CD14-positive monocyte (primary cell): ENCODE data around the gene UCHL1. TPM values are rescaled to one million over a fixed set of nuclear protein-coding genes. Genes with fewer than 3 reads are reported as not detected.

Experiments used
- DNase-seq, 3 donors: peaks; one replicate each; pipeline ENCODE4 v3.0.0-alpha.2; 2011 to 2022
- H2AFZ ChIP-seq: 2 replicates; pipeline ENCODE4 v1.6.0; 2012; ENCODE audit warnings: mild to moderate bottlenecking, low read depth, low read length, inconsistent platforms; ENCODE audit not compliant: insufficient read depth, poor library complexity, severe bottlenecking
- H3K27ac ChIP-seq, 2 donors: 1 replicate in 1 of 2; 2 replicates in 1 of 2; pipeline ENCODE4 v1.5.1; 2012 to 2013; ENCODE audit warnings: low read length in 2 of 2, control low read depth in 1 of 2, inconsistent platforms in 1 of 2, low read depth in 1 of 2, mild to moderate bottlenecking in 1 of 2
- H3K27me3 ChIP-seq, 2 donors: one replicate each; pipeline versions ENCODE4 v1.6.0 to v1.6.1; 2011 to 2013; ENCODE audit warnings: low read length in 2 of 2; ENCODE audit not compliant: control insufficient read depth in 2 of 2, insufficient read depth in 2 of 2
- H3K36me3 ChIP-seq, 2 donors: replicated peaks in 1 of 2; 1 replicate in 1 of 2; 2 replicates in 1 of 2; pipeline versions ENCODE4 v1.5.1 to v1.6.1; 2012 to 2013; ENCODE audit warnings: low read length in 2 of 2, control low read depth in 1 of 2, inconsistent platforms in 1 of 2, mild to moderate bottlenecking in 1 of 2; ENCODE audit not compliant: insufficient read depth in 2 of 2, control insufficient read depth in 1 of 2
- H3K4me1 ChIP-seq, 2 donors: 1 replicate in 1 of 2; 2 replicates in 1 of 2; pipeline versions ENCODE4 v1.5.1 to v1.6.1; 2012 to 2013; ENCODE audit warnings: low read length in 2 of 2, control low read depth in 1 of 2, inconsistent platforms in 1 of 2, mild to moderate bottlenecking in 1 of 2, moderate library complexity in 1 of 2; ENCODE audit not compliant: insufficient read depth in 2 of 2, control insufficient read depth in 1 of 2
- H3K4me2 ChIP-seq: replicated peaks from 2 replicates; pipeline ENCODE3; 2012; ENCODE audit warnings: low read length, moderate library complexity, mild to moderate bottlenecking; ENCODE audit not compliant: poor library complexity, severe bottlenecking; ENCODE audit errors: extremely low read depth
- H3K4me3 ChIP-seq, 3 experiments: fragments of 200-600 bp in 1 of 3; sonication (generic) in 1 of 3; replicated peaks in 1 of 3; 1 replicate in 2 of 3; 2 replicates in 1 of 3; pipeline ENCODE4 v1.5.1; 2011 to 2013; ENCODE audit warnings: low read length in 3 of 3, mild to moderate bottlenecking in 3 of 3, control low read depth in 2 of 3, low read depth in 2 of 3, inconsistent platforms in 1 of 3, moderate library complexity in 1 of 3
- H3K79me2 ChIP-seq: 2 replicates; pipeline ENCODE4 v1.6.0; 2012; ENCODE audit warnings: mild to moderate bottlenecking, control low read depth, inconsistent platforms, low read length, moderate library complexity; ENCODE audit not compliant: insufficient read depth
- H3K9ac ChIP-seq: 2 replicates; pipeline ENCODE4 v1.6.0; 2017; ENCODE audit warnings: low read length, mild to moderate bottlenecking; ENCODE audit not compliant: insufficient read depth, poor library complexity, severe bottlenecking
- H3K9me3 ChIP-seq, 2 donors: replicated peaks in 1 of 2; 1 replicate in 1 of 2; 2 replicates in 1 of 2; pipeline versions ENCODE4 v1.5.1 to v1.6.1; 2012 to 2013; ENCODE audit warnings: low read length in 2 of 2, control low read depth in 1 of 2; ENCODE audit not compliant: control insufficient read depth in 1 of 2, insufficient read depth in 1 of 2
- H4K20me1 ChIP-seq: 2 replicates; pipeline ENCODE4 v1.6.0; 2012; ENCODE audit warnings: mild to moderate bottlenecking, low read length, control low read depth, moderate library complexity; ENCODE audit not compliant: insufficient read depth
- H3K27ac Mint-ChIP-seq, 7 donors: one replicate each; pipeline ENCODE4 v1.8.0; 2020; ENCODE audit warnings: mild to moderate bottlenecking in 7 of 7, mixed read lengths in 7 of 7, moderate library complexity in 6 of 7, inconsistent platforms in 2 of 7
- H3K27me3 Mint-ChIP-seq, 3 donors: one replicate each; pipeline ENCODE4 v1.8.0; 2021 to 2022; ENCODE audit warnings: low read depth in 3 of 3, mild to moderate bottlenecking in 3 of 3, mixed read lengths in 3 of 3, moderate library complexity in 3 of 3, inconsistent platforms in 1 of 3
- H3K36me3 Mint-ChIP-seq, 2 donors: one replicate each; pipeline ENCODE4 v1.8.0; 2020; ENCODE audit warnings: mixed read lengths in 2 of 2, inconsistent platforms in 1 of 2, mild to moderate bottlenecking in 1 of 2
- H3K4me1 Mint-ChIP-seq: one replicate; pipeline ENCODE4 v1.8.0; 2020; ENCODE audit warnings: mild to moderate bottlenecking, mixed read lengths
- H3K4me3 Mint-ChIP-seq, 2 donors: one replicate each; pipeline ENCODE4 v1.8.0; 2020; ENCODE audit warnings: mild to moderate bottlenecking in 2 of 2, mixed read lengths in 2 of 2, moderate library complexity in 1 of 2
- H3K9me3 Mint-ChIP-seq, 7 donors: one replicate each; pipeline ENCODE4 v1.8.0; 2020 to 2022; ENCODE audit warnings: mixed read lengths in 7 of 7, mild to moderate bottlenecking in 6 of 7, moderate library complexity in 6 of 7, inconsistent platforms in 2 of 7
- WGBS: methylation state at CpG from one replicate; pipeline ENCODE4 v1.1.5; 2013; ENCODE audit warnings: missing lambda C conversion rate; ENCODE audit not compliant: insufficient coverage; 5-methylcytosine and 5-hydroxymethylcytosine counted together
- intact Hi-C, 2 donors: fragments of 100-400 bp; cut with micrococcal nuclease; formaldehyde crosslinking; loops; one replicate each; pipeline versions ENCODE4 v1.15.0 to v1.15.1; 2023
- polyA plus RNA-seq, 3 donors: library from polyadenylated mRNA; depleted of rRNA in 1 of 3; unstranded in 2 of 3; stranded (reverse) in 1 of 3; fragments of 300-500 nt in 2 of 3; fragments of >200 nt in 1 of 3; fragmentation: Illumina TruSeq in 2 of 3; gene quantifications; 1 replicate in 2 of 3; 2 replicates in 1 of 3; pipeline ENCODE4 v1.2.3, GENCODE V29; 2012 to 2021
- TF ChIP-seq, protein P1 (sequence below): fragments of 200-600 bp; IDR thresholded peaks from one replicate; pipeline ENCODE4 v1.8.0; 2022; ENCODE audit warnings: antibody characterized with exemption, mild to moderate bottlenecking

The UCHL1 gene
- polyA plus RNA-seq, 3 donors: not detected

DNA sequence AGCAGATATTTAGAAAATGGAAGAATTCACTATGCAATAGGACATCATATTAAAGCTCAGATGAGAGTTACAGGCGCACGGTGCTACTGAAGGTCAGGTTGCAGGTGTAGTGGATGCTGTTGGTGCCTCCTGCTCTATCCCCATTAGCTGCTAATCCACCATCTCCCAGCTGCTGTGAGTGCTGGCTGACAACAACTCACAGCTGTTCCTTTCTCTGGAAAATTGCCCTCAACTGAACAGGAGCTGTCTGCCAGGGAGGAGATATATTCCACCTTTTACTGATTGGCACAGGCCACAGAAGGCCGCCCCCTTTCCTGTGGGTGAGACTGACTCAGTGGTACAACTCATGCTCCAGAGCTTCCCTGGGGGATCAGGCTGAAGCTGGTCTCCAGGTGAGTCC is 48.7 kb downstream of the UCHL1 start:
- H3K4me3 ChIP-seq: no peak overlapping the region
- H3K9me3 ChIP-seq: peaks cover 0 to 5% of the 10 kb centered on the region in 2 donors
- H3K4me3 Mint-ChIP-seq: no peak overlapping the region
- H3K27me3 ChIP-seq: no peaks in the 10 kb centered on the region
- H2AFZ ChIP-seq: no peak overlapping the region
- WGBS: 100% methylated on average over 1 of the region's 3 CpGs
- no peak overlapping the region for H3K4me2 ChIP-seq
- peaks cover 0 to 2% (median 0%) of the 10 kb centered on the region in 3 donors for H3K27me3 Mint-ChIP-seq
- H3K79me2 ChIP-seq: no peaks in the 10 kb centered on the region
- no peak overlapping the region for H3K27ac ChIP-seq
- TF ChIP-seq, protein P1, sequence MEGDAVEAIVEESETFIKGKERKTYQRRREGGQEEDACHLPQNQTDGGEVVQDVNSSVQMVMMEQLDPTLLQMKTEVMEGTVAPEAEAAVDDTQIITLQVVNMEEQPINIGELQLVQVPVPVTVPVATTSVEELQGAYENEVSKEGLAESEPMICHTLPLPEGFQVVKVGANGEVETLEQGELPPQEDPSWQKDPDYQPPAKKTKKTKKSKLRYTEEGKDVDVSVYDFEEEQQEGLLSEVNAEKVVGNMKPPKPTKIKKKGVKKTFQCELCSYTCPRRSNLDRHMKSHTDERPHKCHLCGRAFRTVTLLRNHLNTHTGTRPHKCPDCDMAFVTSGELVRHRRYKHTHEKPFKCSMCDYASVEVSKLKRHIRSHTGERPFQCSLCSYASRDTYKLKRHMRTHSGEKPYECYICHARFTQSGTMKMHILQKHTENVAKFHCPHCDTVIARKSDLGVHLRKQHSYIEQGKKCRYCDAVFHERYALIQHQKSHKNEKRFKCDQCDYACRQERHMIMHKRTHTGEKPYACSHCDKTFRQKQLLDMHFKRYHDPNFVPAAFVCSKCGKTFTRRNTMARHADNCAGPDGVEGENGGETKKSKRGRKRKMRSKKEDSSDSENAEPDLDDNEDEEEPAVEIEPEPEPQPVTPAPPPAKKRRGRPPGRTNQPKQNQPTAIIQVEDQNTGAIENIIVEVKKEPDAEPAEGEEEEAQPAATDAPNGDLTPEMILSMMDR: no peak
- H3K36me3 ChIP-seq: no peaks in the 10 kb centered on the region
- intact Hi-C loops: no loop called here
- H3K9ac ChIP-seq: no peak overlapping the region
- H3K27ac Mint-ChIP-seq: no peak overlapping the region
- no peaks in the 10 kb centered on the region for H4K20me1 ChIP-seq
- H3K9me3 Mint-ChIP-seq: peaks cover 5 to 15% (median 9%) of the 10 kb centered on the region in 7 donors
- H3K36me3 Mint-ChIP-seq: no peaks in the 10 kb centered on the region
- peaks cover 4% of the 10 kb centered on the region for H3K4me1 Mint-ChIP-seq
- DNase-seq: no peak
- no peaks in the 10 kb centered on the region for H3K4me1 ChIP-seq

DNA sequence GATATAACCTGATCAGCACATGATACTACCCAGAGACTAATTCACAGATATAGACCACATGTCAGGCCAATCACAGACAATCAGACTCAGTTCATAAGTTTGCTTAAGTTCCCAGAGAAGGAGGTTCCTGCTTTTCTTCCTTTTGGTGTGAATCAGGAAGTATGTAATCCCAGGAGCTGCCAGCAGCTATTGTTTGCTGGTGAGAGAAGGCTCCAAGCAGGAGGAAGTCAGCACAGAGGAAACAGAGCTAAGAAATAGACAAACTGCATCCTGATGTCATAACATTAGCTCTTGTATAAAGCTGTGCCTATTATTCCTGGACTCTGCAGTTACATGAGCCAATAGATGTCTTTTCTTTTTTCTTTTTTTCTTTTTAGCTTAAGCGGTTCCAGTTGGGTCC is 50.9 kb downstream of the UCHL1 start:
- H3K4me1 Mint-ChIP-seq: peaks cover 4% of the 10 kb centered on the region
- Histone ChIP-seq H4K20me1 (no peaks in the 10 kb centered on the region), H3K4me2 (no peak overlapping the region), H3K9me3 (peaks cover 0 to 8% of the 10 kb centered on the region in 2 donors), H3K36me3 (no peaks in the 10 kb centered on the region), H3K27ac (no peak overlapping the region), H3K9ac (no peak overlapping the region), H2AFZ (no peak overlapping the region), H3K4me1 (no peaks in the 10 kb centered on the region), H3K79me2 (no peaks in the 10 kb centered on the region), H3K27me3 (no peaks in the 10 kb centered on the region), H3K4me3 (no peak overlapping the region)
- TF ChIP-seq, protein P1: no peak
- intact Hi-C loops: no loop called here
- no peaks in the 10 kb centered on the region for H3K36me3 Mint-ChIP-seq
- H3K27ac Mint-ChIP-seq: no peak overlapping the region
- H3K4me3 Mint-ChIP-seq: no peak overlapping the region
- peaks cover 10 to 26% (median 19%) of the 10 kb centered on the region in 7 donors for H3K9me3 Mint-ChIP-seq
- H3K27me3 Mint-ChIP-seq: peaks cover 0 to 8% (median 0%) of the 10 kb centered on the region in 3 donors
- no CpG with 5 or more reads among the region's 1 CpG for WGBS
- peak; percentile 8 to 29 (median 17) for DNase-seq
